ENCODE data around the gene TNC.

TNC gene

DNA sequence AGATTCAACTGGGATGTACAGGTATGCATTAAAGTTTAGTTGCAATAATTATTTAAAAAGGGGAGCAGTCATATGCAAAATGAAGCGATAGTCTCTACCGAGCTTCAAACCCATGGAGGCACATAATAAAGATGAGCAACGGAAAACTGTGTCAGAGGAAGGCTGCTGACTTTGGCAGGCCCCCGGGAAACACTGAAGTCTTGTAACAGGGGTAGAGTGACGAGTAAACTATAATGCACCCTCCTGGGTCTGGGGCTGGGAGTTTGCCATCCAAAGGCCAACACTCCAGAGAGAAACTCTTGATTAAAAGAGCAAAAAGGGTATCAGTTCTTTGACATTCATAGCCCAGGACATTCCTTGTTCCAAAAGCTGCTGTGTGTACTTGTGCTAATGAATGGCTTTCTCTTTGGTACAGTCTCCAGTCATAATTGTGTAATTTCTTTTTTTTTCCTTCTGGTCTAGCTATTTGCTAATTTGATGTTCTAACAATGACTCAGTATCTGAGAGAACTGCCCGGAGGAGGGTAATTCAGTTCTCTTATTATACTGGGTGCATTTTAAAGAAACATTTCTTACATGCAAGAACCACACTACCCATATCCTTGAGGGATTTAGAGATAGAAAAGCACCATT, 59.2 kb downstream of the TNC start:
- TF ChIP-seq, protein P1, sequence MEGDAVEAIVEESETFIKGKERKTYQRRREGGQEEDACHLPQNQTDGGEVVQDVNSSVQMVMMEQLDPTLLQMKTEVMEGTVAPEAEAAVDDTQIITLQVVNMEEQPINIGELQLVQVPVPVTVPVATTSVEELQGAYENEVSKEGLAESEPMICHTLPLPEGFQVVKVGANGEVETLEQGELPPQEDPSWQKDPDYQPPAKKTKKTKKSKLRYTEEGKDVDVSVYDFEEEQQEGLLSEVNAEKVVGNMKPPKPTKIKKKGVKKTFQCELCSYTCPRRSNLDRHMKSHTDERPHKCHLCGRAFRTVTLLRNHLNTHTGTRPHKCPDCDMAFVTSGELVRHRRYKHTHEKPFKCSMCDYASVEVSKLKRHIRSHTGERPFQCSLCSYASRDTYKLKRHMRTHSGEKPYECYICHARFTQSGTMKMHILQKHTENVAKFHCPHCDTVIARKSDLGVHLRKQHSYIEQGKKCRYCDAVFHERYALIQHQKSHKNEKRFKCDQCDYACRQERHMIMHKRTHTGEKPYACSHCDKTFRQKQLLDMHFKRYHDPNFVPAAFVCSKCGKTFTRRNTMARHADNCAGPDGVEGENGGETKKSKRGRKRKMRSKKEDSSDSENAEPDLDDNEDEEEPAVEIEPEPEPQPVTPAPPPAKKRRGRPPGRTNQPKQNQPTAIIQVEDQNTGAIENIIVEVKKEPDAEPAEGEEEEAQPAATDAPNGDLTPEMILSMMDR (conservative IDR thresholded peaks at IDR 0.05; ENCODE audit: low read depth, low read length): no peak
- no peak for DNase-seq (ENCODE audit: low read depth)

GRCh38 chr9:115058175-115058574, 59.8 kb downstream of the TNC start:
- DNase-seq (ENCODE audit: low read depth): no peak
- TF ChIP-seq, protein P1 (conservative IDR thresholded peaks at IDR 0.05; ENCODE audit: low read depth, low read length): no peak
- H3K4me3 ChIP-seq (ENCODE audit: low read length): no peak overlapping the region

More for the DNA sequence above, 59.2 kb downstream of the TNC start:
- H3K4me3 ChIP-seq (ENCODE audit: low read length): no peak overlapping the region

GRCh38 chr9:115057559-115057958, 60.4 kb downstream of the TNC start:
- H3K4me3 ChIP-seq (ENCODE audit: low read length): no peak overlapping the region
- TF ChIP-seq, protein P1 (conservative IDR thresholded peaks at IDR 0.05; ENCODE audit: low read depth, low read length): no peak
- no peak for DNase-seq (ENCODE audit: low read depth)

GRCh38 chr9:115050002-115050490, 67.9 kb downstream of the TNC start:
- TF ChIP-seq, protein P1 (conservative IDR thresholded peaks at IDR 0.05; ENCODE audit: low read depth, low read length): no peak
- no peak overlapping the region for H3K4me3 ChIP-seq (ENCODE audit: low read length)
- no peak for DNase-seq (ENCODE audit: low read depth)

DNA sequence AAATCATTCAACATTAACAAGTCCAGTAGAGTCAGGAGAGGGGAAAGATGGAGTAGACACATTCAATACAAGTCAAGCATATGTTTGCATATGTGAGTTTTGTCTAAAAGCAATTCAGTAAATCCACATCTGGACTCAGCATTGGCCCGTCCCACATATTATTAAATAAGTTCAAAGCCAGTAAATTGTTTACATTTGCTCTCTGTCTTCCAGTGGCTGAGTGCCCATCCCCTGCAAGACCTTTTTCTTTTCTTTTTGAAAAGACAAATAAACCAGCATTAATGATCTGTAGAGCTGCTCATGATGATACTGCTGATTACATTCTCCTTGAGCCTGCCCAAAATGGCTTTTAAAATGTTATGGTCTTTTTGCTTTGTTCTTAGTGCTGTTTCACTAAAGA, 71.1 kb downstream of the TNC start:
- DNase-seq (ENCODE audit: low read depth): no peak
- TF ChIP-seq, protein P1 (conservative IDR thresholded peaks at IDR 0.05; ENCODE audit: low read depth, low read length): no peak
- no peak overlapping the region for H3K4me3 ChIP-seq (ENCODE audit: low read length)

GRCh38 chr9:115046199-115046598, 71.8 kb downstream of the TNC start:
- TF ChIP-seq, protein P1 (conservative IDR thresholded peaks at IDR 0.05; ENCODE audit: low read depth, low read length): no peak
- no peak overlapping the region for H3K4me3 ChIP-seq (ENCODE audit: low read length)
- no peak for DNase-seq (ENCODE audit: low read depth)

GRCh38 chr9:115043632-115044031, 74.3 kb downstream of the TNC start:
- TF ChIP-seq, protein P1 (conservative IDR thresholded peaks at IDR 0.05; ENCODE audit: low read depth, low read length): no peak
- H3K4me3 ChIP-seq (ENCODE audit: low read length): no peak overlapping the region
- no peak for DNase-seq (ENCODE audit: low read depth)

Data from retinal pigment epithelial cell (primary cell).